HEK293T (cell line): ENCODE measurements around the gene CCDC187.

Experiments
- ARNT ChIP-seq: fragments of 450-650 bp; IDR thresholded peaks from 2 replicates; pipeline ENCODE4 v1.6.1; 2017; ENCODE audit warnings: mild to moderate bottlenecking
- BHLHE40 ChIP-seq: fragments of 450-650 bp; IDR thresholded peaks from 2 replicates; pipeline ENCODE4 v1.6.1; 2016; ENCODE audit warnings: mild to moderate bottlenecking, moderate library complexity, borderline replicate concordance
- CTBP1 ChIP-seq: fragments of 450-650 bp; IDR thresholded peaks from 2 replicates; pipeline ENCODE4 v1.6.1; 2016; ENCODE audit warnings: borderline replicate concordance
- ELF4 ChIP-seq: fragments of 450-650 bp; IDR thresholded peaks from 2 replicates; pipeline ENCODE4 v1.6.1; 2017; ENCODE audit warnings: antibody characterized with exemption
- FOXK2 ChIP-seq: fragments of 450-650 bp; IDR thresholded peaks from 2 replicates; pipeline ENCODE4 v1.6.1; 2016; ENCODE audit warnings: mild to moderate bottlenecking
- FOXM1 ChIP-seq: fragments of 450-650 bp; IDR thresholded peaks from 2 replicates; pipeline ENCODE4 v1.6.1; 2017; ENCODE audit warnings: mild to moderate bottlenecking, borderline replicate concordance
- PKNOX1 ChIP-seq: fragments of 450-650 bp; IDR thresholded peaks from 2 replicates; pipeline ENCODE4 v1.6.1; 2016
- SP1 ChIP-seq: fragments of 450-650 bp; IDR thresholded peaks from 2 replicates; pipeline ENCODE4 v1.6.1; 2017
- SUZ12 ChIP-seq: fragments of 450-650 bp; IDR thresholded peaks from 2 replicates; pipeline ENCODE4 v1.6.1; 2016; ENCODE audit warnings: mild to moderate bottlenecking
- TARDBP ChIP-seq: fragments of 450-650 bp; IDR thresholded peaks from 2 replicates; pipeline ENCODE4 v1.6.1; 2016
- ZNF384 ChIP-seq: fragments of 450-650 bp; IDR thresholded peaks from 2 replicates; pipeline ENCODE4 v1.6.1; 2016

GRCh38 chr9:136286359-136286986 lies 17.4 kb downstream of the CCDC187 start:
- no peak for TF ChIP-seq ELF4
- no peak for TF ChIP-seq FOXM1
- TF ChIP-seq BHLHE40, result no peak
- TF ChIP-seq SP1, result no peak
- TF ChIP-seq CTBP1, result no peak
- no peak for TF ChIP-seq TARDBP
- TF ChIP-seq ARNT, result no peak
- TF ChIP-seq FOXK2, result no peak
- no peak for TF ChIP-seq PKNOX1
- no peak for TF ChIP-seq ZNF384
- TF ChIP-seq SUZ12, result no peak
